GM19238 (cell line): ENCODE measurements around the gene TNS3.
"Not testable (repeated sequence)": the region's sequence is repeated elsewhere in the genome, so short reads cannot be mapped to it uniquely, and the experiment has no call there.

Experiments used
- DNase-seq: peaks from one replicate; pipeline ENCODE4 v3.0.0; 2011; ENCODE audit warnings: low spot score; ENCODE audit not compliant: insufficient read length

TNS3 gene

GRCh38 chr7:47603514-47604255 lies 21.8 kb upstream of the TNS3 start:
- DNase-seq, result not testable (repeated sequence)

GRCh38 chr7:47602272-47603004 lies 20.5 kb upstream of the TNS3 start:
- no peak for DNase-seq

- no peak for DNase-seq
Measured at GRCh38 chr7:47601881-47602249, 20.0 kb upstream of the TNS3 start.

GRCh38 chr7:47601119-47601880 lies 19.4 kb upstream of the TNS3 start:
- DNase-seq, result no peak

GRCh38 chr7:47600199-47601118 lies 18.5 kb upstream of the TNS3 start:
- no peak for DNase-seq

GRCh38 chr7:47597379-47597778 lies 15.5 kb upstream of the TNS3 start:
- DNase-seq, result no peak

GRCh38 chr7:47596502-47597202 lies 14.7 kb upstream of the TNS3 start:
- no peak for DNase-seq

- DNase-seq, result no peak
Measured at GRCh38 chr7:47594406-47594805, 12.5 kb upstream of the TNS3 start.

GRCh38 chr7:47591655-47592572 lies 10.0 kb upstream of the TNS3 start:
- DNase-seq, result no peak

GRCh38 chr7:47591089-47591654 lies 9.3 kb upstream of the TNS3 start:
- DNase-seq, result no peak

- DNase-seq, result not testable (repeated sequence)
Measured at GRCh38 chr7:47590215-47590614, 8.3 kb upstream of the TNS3 start.

- no peak for DNase-seq
Measured at GRCh38 chr7:47588704-47589225, 6.9 kb upstream of the TNS3 start.

GRCh38 chr7:47587976-47588375 lies 6.1 kb upstream of the TNS3 start:
- no peak for DNase-seq

- no peak for DNase-seq
Measured at GRCh38 chr7:47587351-47587750, 5.4 kb upstream of the TNS3 start.

GRCh38 chr7:47586925-47587324 lies 5.0 kb upstream of the TNS3 start:
- DNase-seq, result no peak

GRCh38 chr7:47586161-47586670 lies 4.3 kb upstream of the TNS3 start:
- not testable (repeated sequence) for DNase-seq

GRCh38 chr7:47584536-47584895 lies 2.6 kb upstream of the TNS3 start:
- no peak for DNase-seq

GRCh38 chr7:47583739-47584535 lies 2.0 kb upstream of the TNS3 start:
- no peak for DNase-seq
